GM18508 (cell line): ENCODE data around the gene CEACAM3.
"Not testable (repeated sequence)": the region's sequence is repeated elsewhere in the genome, so short reads cannot be mapped to it uniquely, and the experiment has no call there.

Experiments
- ATAC-seq: cut with Tn5 transposase; IDR thresholded peaks from one replicate; pipeline ENCODE4 v1.9.1; 2021; ENCODE audit warnings: moderate number of reproducible peaks; ENCODE audit not compliant: insufficient read depth, unreplicated experiment

The CEACAM3 gene

GRCh38 chr19:41796362-41796761, at the start of gene CEACAM3:
Gene CEACAM3 (plus strand): TSS chr19:41796587. CDS start chr19:41796678, 91 bp downstream.
- no peak for ATAC-seq

GRCh38 chr19:41746593-41747227, 49.7 kb upstream of the CEACAM3 start:
- no peak for ATAC-seq

- no peak for ATAC-seq
Measured at GRCh38 chr19:41748012-41748411, 48.4 kb upstream of the CEACAM3 start.

GRCh38 chr19:41750248-41751134, 45.9 kb upstream of the CEACAM3 start:
- ATAC-seq, result not testable (repeated sequence)

GRCh38 chr19:41753159-41753558, 43.2 kb upstream of the CEACAM3 start:
- ATAC-seq, result no peak

- ATAC-seq, result no peak
Measured at GRCh38 chr19:41753936-41754529, 42.4 kb upstream of the CEACAM3 start.

GRCh38 chr19:41755328-41755913, 41.0 kb upstream of the CEACAM3 start, which contains the start of gene CEACAM6:
Gene CEACAM6 (plus strand): TSS chr19:41755530. CDS start chr19:41755639, 109 bp downstream.
- ATAC-seq, result no peak

GRCh38 chr19:41758846-41759245, 37.5 kb upstream of the CEACAM3 start:
- ATAC-seq, result no peak

- no peak for ATAC-seq
Measured at GRCh38 chr19:41767115-41767514, 29.3 kb upstream of the CEACAM3 start.

GRCh38 chr19:41768105-41768504, 28.3 kb upstream of the CEACAM3 start:
- not testable (repeated sequence) for ATAC-seq

GRCh38 chr19:41769608-41770007, 26.8 kb upstream of the CEACAM3 start:
- ATAC-seq, result no peak

- ATAC-seq, result no peak
Measured at GRCh38 chr19:41771410-41771809, 25.0 kb upstream of the CEACAM3 start.

GRCh38 chr19:41774515-41774980, 21.8 kb upstream of the CEACAM3 start:
- ATAC-seq, result no peak

- no peak for ATAC-seq
Measured at GRCh38 chr19:41776700-41777099, 19.7 kb upstream of the CEACAM3 start.

- no peak for ATAC-seq
Measured at GRCh38 chr19:41783612-41784011, 12.8 kb upstream of the CEACAM3 start.

- no peak for ATAC-seq
Measured at GRCh38 chr19:41784312-41784711, 12.1 kb upstream of the CEACAM3 start.

- ATAC-seq, result no peak
Measured at GRCh38 chr19:41784743-41785142, 11.6 kb upstream of the CEACAM3 start.

GRCh38 chr19:41785653-41786052, 10.7 kb upstream of the CEACAM3 start:
- ATAC-seq, result no peak

GRCh38 chr19:41787055-41787454, 9.3 kb upstream of the CEACAM3 start:
- no peak for ATAC-seq

- not testable (repeated sequence) for ATAC-seq
Measured at GRCh38 chr19:41788518-41788917, 7.9 kb upstream of the CEACAM3 start.

GRCh38 chr19:41789053-41789452, 7.3 kb upstream of the CEACAM3 start:
- ATAC-seq, result not testable (repeated sequence)
